OCI-LY7 (cell line): Measurements from ENCODE around the gene LHPP.

Experiments
- CTCF ChIP-seq: fragments of 200-600 bp; sonication (generic); conservative IDR thresholded peaks from 2 replicates; pipeline ENCODE4 v1.5.1; 2014; ENCODE audit warnings: mild to moderate bottlenecking, antibody characterized with exemption, low read length, moderate library complexity, mixed read lengths
- EZH2phosphoT487 ChIP-seq: fragments of 200-600 bp; sonication (generic); IDR thresholded peaks from 2 replicates; pipeline ENCODE4 v1.6.1; 2018; ENCODE audit warnings: low read depth, borderline replicate concordance, mild to moderate bottlenecking, mixed run types, antibody characterized with exemption, low read length, moderate library complexity, mixed read lengths

DNA sequence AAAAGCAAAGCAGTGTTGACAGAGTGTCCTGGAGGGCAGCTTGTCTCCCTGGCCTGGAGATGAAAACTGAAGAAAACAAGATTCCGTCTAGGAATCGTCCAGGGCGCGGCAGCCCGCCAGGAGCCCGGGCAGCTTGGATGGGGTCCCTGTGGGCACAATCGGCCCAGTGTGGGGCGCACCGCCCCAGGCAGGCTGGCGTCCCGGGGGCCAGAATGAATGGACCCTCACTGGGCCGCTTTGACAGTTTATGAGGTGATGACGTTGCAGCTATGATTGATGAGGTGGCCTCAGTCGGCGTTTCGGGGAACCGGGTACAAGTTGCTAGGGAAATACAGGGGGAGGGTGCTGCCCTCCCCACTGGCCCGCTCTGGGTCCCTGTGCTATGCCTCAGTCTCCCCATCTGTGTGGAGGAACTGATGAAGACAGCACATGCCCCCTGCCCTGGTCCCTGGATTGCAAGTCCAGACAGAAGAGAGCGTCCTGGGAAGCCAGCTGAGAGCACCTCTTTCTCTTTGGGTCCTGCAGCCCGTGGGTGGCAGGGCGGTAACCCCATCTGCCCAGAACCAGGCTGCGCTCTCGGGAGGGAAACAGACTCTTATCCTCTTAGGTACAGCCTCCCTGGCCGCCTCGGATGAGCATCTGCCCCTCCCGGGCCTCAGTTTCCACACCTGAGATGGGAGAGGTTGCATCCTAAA, 131.3 kb downstream of the LHPP start:
- TF ChIP-seq CTCF (no peak), EZH2phosphoT487 (no peak)
